A673 (cell line): Measurements from ENCODE around the gene RHOB.

Source experiments
- CTCF ChIP-seq: fragments of 300-800, 200-600 bp; sonication (generic); conservative IDR thresholded peaks from 2 replicates; pipeline ENCODE4 v1.5.1; 2017; ENCODE audit warnings: low read depth, mild to moderate bottlenecking, antibody characterized with exemption, low read length, moderate library complexity, mixed read lengths
- EZH2 ChIP-seq: fragments of 200-600 bp; sonication (generic); IDR thresholded peaks from 2 replicates; pipeline ENCODE4 v1.6.1; 2017; ENCODE audit warnings: borderline replicate concordance, low read depth, mild to moderate bottlenecking, mixed read lengths, antibody characterized with exemption, low read length; ENCODE audit not compliant: poor library complexity, severe bottlenecking

- no peak for TF ChIP-seq CTCF
- no peak for TF ChIP-seq EZH2
Measured at GRCh38 chr2:20431772-20432171, 15.1 kb upstream of the RHOB start.
